Measurements from ENCODE around the gene IQCC.

- TF ChIP-seq CTCF (tag by site-specific recombination; IDR thresholded peaks at IDR 0.05) (no peak), ZNF274 (IDR thresholded peaks at IDR 0.05; ENCODE audit: low read length) (no peak), ZNF274 (tag by site-specific recombination; IDR thresholded peaks at IDR 0.05; ENCODE audit: borderline replicate concordance) (no peak), ZNF670 (tag by site-specific recombination; IDR thresholded peaks at IDR 0.05; ENCODE audit: low read depth) (no peak)
Observed at GRCh38 chr1:32187850-32188249, 17.6 kb upstream of the IQCC start.
